Measurements from ENCODE around the gene CASTOR1. TPM values are rescaled to one million over a fixed set of nuclear protein-coding genes. Genes with fewer than 3 reads are reported as not detected.

CASTOR1 gene
- total RNA-seq, 4 donors from 2014 or later = 1.8 to 11.6 (median 6.0) TPM

GRCh38 chr22:30296324-30296723 lies 7.0 kb upstream of the CASTOR1 start:
- Histone ChIP-seq H3K4me1 (peaks cover 0 to 7% (median 3%) of the 10 kb centered on the region in 4 donors), H3K36me3 (peaks cover 0 to 93% (median 0%) of the 10 kb centered on the region in 3 donors)

GRCh38 chr22:30295576-30295975 lies 6.3 kb upstream of the CASTOR1 start:
- H3K36me3 ChIP-seq = peaks cover 0 to 87% (median 0%) of the 10 kb centered on the region in 3 donors
- H3K4me1 ChIP-seq = peaks cover 0 to 10% (median 4%) of the 10 kb centered on the region in 4 donors
- no peak for DNase-seq
- TF ChIP-seq CTCF (IDR thresholded peaks at IDR 0.05) (no peak), POLR2A (IDR thresholded peaks at IDR 0.05) (no peak)
- no peak overlapping the region for H3K4me3 ChIP-seq
- H3K27me3 ChIP-seq = no peaks in the 10 kb centered on the region
- peak overlapping the region in 1 of 4 donors; percentile 25 for H3K27ac ChIP-seq
- H3K9me3 ChIP-seq = no peaks in the 10 kb centered on the region

More at GRCh38 chr22:30296324-30296723, 7.0 kb upstream of the CASTOR1 start:
- TF ChIP-seq POLR2A (IDR thresholded peaks at IDR 0.05) (no peak), CTCF (IDR thresholded peaks at IDR 0.05) (no peak)
- no peaks in the 10 kb centered on the region for H3K27me3 ChIP-seq
- H3K27ac ChIP-seq = peak overlapping the region in 1 of 4 donors; percentile 25
- DNase-seq = no peak
- no peaks in the 10 kb centered on the region for H3K9me3 ChIP-seq
- no peak overlapping the region for H3K4me3 ChIP-seq

GRCh38 chr22:30294830-30295229 lies 5.5 kb upstream of the CASTOR1 start:
- Histone ChIP-seq H3K4me1 (peaks cover 0 to 17% (median 11%) of the 10 kb centered on the region in 4 donors), H3K36me3 (peaks cover 0 to 80% (median 0%) of the 10 kb centered on the region in 3 donors), H3K27ac (no peak overlapping the region), H3K4me3 (no peak overlapping the region), H3K27me3 (no peaks in the 10 kb centered on the region), H3K9me3 (no peaks in the 10 kb centered on the region)
- no peak for TF ChIP-seq CTCF (IDR thresholded peaks at IDR 0.05)
- no peak for DNase-seq

GRCh38 chr22:30294066-30294465 lies 4.8 kb upstream of the CASTOR1 start:
- no peak for DNase-seq
- H3K27ac ChIP-seq = no peak overlapping the region
- H3K27me3 ChIP-seq = no peaks in the 10 kb centered on the region
- TF ChIP-seq CTCF (IDR thresholded peaks at IDR 0.05) (no peak), POLR2A (IDR thresholded peaks at IDR 0.05) (no peak)
- peaks cover 0 to 18% (median 11%) of the 10 kb centered on the region in 4 donors for H3K4me1 ChIP-seq
- no peak overlapping the region for H3K4me3 ChIP-seq
- peaks cover 0 to 72% (median 0%) of the 10 kb centered on the region in 3 donors for H3K36me3 ChIP-seq
- no peaks in the 10 kb centered on the region for H3K9me3 ChIP-seq

GRCh38 chr22:30293026-30293425 lies 3.7 kb upstream of the CASTOR1 start:
- no peak overlapping the region for H3K27ac ChIP-seq
- H3K36me3 ChIP-seq = peaks cover 0 to 64% (median 0%) of the 10 kb centered on the region in 3 donors
- TF ChIP-seq CTCF (IDR thresholded peaks at IDR 0.05) = no peak
- TF ChIP-seq POLR2A (IDR thresholded peaks at IDR 0.05) = no peak
- H3K27me3 ChIP-seq = no peaks in the 10 kb centered on the region
- no peak overlapping the region for H3K4me3 ChIP-seq
- H3K4me1 ChIP-seq = peaks cover 0 to 28% (median 16%) of the 10 kb centered on the region in 4 donors
- no peak for DNase-seq
- H3K9me3 ChIP-seq = no peaks in the 10 kb centered on the region

All from Peyer's patch (tissue), 4 donors.